CD1c-positive myeloid dendritic cell (primary cell): ENCODE results near the gene DHX15.

Experiments used
- DNase-seq: peaks from one replicate; pipeline ENCODE4 v3.0.0-alpha.2; 2016; ENCODE audit errors: extremely low spot score

The DHX15 gene

GRCh38 chr4:24584211-24584850 is at the start of gene DHX15:
TSS of gene DHX15 (minus strand) at chr4:24584554. CDS start at chr4:24584393, 161 bp downstream.
- peak; percentile 98 for DNase-seq

GRCh38 chr4:24632011-24632410 is 47.7 kb upstream of the DHX15 start:
- no peak for DNase-seq

DNA sequence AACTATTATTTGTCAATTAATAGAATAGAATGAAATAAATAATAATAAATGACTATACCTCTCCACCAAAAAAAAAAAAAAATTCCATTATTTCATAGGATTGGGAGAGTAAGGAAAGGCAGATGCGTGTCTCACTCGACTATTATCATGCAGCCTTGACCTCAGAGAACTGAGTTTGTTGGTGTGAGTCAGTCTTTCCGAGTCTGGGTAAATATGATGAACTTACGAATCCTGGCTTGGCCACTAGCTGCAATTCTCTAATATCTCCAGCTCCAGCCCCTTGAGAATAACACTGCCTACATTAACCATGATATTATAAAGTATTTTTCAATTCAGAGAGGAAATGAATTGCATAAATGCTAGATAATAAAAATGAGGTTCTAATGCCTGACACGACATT is 46.6 kb upstream of the DHX15 start:
- DNase-seq = no peak

DNA sequence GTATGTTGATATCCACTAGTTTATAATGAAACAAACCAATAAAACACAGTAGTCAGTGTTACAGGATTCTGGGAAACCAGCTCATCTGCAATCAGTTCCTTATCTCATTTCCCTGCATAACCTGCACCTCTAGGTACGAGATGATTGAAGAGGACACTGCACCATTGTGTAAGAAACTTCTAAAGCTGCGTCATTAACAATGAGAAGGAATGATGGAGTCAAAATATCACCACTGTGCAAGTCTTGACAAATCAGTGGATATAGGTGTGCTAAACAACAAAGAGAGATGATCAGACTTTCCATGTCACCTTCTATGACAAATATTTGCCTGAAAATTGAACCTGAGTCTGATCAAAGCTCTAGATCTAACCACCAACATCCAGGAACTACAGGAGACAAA is 40.7 kb upstream of the DHX15 start:
- no peak for DNase-seq

GRCh38 chr4:24624381-24624780 is 40.0 kb upstream of the DHX15 start:
- no peak for DNase-seq

DNA sequence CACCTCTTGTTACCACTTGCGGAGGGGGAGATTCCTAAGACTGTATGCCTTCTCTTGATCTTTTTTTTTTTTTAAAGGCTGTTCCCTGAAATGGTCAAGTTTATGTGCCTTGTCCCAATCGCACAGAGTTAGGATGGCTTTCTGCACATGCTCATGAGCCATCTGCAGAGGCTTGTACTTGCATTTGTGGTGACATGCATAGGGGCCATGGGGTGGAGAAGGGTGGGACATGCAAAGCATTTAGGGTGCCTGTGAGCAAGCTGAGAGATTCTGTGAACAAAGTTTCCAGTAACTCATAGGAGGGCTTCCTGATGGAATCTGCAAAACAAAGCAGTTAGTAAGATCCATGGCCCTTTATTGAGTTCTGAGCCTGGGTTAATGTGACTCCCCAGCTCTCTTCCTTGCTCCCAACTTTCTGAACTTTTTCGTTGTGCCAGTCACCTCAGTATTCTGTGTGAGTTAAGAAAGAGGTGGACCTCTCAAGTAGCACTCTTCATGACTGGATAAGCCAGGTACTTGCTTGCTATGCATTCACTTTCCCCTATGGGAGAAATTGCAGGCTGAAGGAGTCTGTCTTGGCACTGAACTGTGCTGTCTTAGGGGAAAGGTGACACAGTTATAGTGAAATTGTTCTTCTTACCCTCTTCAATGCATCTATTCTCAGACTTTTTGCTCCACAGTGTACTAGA is 37.9 kb upstream of the DHX15 start:
- no peak for DNase-seq

DNA sequence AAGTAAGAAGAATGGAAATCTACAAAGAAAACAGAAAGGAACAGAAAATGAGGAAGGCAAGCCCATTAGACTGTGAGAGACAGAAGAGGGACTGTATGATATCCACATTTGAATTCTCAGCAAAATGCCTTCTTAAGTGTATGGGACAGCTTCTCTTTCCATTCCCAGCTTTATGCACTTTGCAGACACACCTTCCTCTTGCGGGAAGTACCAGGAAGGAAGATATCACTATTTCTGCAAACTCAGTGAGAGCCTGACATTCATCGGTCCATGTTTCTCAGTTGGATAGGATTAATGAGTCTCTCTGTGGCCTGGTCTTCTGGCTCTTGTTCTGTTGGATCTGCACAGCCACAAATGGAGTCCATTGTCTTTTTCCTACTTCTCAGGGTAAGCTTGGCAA is 31.6 kb upstream of the DHX15 start:
- no peak for DNase-seq

DNA sequence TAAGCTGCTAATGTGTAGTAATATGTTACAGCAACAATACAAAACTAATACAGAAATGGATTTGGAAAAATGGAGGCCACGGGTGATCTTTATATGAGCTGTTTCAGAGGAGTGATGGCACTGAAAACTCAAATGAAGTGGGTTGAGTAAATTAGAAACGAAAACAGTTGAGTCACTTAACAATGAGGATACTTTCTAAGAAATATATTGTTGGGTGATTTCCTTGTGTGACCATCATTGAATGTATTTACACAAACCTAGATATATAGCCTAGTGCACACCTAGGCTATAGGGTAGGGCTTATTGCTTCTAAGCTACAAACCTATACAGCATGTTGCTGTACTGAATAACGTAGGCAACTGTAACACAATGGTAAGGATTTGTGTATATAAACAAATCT is 30.5 kb upstream of the DHX15 start:
- DNase-seq = no peak

- no peak for DNase-seq
These were observed 29.1 kb upstream of the DHX15 start for GRCh38 chr4:24613502-24613901.

- no peak for DNase-seq
These were observed 27.2 kb upstream of the DHX15 start for GRCh38 chr4:24611575-24611974.

DNA sequence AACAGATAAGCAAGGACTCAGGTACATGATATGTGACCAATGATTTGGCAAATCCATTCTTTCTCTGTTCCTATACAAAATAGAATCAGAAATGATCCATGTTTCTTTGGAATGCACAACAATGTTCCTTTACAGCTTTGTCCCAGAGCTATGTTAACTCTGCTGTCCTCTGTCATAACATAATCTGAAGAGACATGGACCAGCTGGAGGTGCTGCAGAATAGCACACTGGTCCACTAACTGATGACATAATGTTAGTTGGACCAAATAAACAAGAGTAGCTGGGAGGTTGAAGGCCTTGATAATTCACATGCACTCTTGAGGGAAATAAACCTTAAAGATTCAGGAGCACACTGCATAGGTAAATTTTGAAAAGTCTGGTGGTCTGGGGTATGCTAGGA is 23.0 kb upstream of the DHX15 start:
- DNase-seq = no peak

DNA sequence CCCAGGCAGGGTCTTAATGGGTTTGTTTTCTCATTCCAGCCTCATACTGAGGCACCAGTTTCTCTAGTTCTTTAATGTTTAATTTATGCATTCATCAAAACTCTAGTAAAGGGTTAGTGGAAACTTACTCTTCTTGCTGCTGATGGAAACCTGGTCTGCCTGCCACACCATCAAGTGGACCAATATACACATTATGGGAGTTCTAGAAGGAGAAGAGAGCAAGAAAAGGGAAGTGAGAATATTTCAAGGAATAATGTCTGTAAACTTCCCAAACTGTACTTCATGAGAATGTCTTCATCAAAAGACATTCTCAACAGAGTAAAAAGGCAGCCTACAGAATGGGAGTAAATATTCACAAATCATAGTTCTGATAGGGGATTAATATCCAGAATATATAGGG is 20.9 kb upstream of the DHX15 start:
- DNase-seq = peak; percentile 56

DNA sequence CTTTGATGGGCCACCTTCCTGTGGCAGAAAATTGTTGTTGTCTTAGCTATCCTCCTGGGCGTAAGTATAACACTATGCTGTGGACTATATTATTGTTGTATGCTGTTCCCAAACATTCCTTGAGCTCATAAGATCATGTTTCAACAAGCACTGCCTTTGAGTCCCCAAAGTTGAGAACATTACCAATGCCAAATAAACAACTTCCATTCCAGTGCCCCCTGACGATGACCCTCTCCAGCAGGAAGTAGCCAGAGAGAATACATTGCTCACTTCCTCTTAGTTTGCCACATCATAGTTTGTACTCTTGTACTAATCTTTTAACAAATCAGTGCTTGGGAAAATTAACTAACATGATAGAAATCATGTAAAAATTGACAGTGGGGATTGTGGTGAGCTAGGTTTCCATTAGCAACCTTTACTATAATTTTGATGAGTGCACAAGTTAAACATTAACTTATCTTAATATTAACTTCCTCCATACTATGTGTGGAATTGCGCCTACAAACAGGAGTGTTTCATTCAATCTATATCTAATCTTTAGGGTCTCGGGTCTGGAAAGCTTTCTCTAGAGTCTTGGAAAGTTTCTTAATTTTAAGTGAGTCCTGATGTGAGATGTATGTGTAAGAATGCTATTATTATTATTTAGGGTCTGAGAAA is 20.3 kb upstream of the DHX15 start:
- peak; percentile 47 for DNase-seq

- DNase-seq = no peak
These were observed 19.0 kb upstream of the DHX15 start for GRCh38 chr4:24603343-24603742.

GRCh38 chr4:24601121-24601520 is 16.8 kb upstream of the DHX15 start:
- DNase-seq = no peak

DNA sequence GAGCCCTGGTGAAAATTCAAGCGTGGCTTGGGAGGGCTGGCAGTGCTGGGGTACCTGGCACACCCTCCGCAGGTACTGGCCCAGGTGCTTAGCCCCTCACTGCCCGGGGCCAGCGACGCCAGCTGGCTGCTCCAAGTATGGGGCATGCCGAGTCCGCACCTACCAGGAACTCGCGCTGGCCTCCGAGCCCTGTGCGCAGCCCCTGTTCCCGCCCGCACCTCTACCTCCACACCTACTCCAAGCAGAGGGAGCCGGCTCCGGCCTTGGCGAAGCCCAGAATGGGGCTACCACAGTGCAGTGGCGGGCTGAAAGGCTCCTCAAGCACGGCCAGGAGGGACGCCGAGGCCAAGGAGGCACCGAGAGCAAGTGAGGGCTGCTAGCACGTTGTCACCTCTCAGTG is 14.9 kb upstream of the DHX15 start:
- no peak for DNase-seq

DNA sequence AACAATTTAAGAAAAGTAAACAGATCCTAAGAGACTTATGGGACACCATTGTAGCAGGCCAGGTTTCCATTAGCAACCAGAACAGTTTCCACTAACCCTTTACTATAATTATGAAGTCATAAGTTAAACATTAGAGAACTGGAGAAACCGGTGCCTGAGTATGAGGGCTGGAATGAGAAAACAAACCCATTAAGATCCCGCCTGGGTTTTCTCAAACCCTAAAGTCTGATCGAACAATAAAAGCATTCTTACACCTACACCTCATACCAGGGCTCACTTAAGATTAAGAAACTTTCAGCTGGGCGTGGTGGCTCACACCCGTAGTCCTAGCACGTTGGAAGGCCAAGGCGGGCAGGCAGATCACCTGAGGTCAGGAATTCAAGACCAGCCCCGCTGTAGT is 13.7 kb upstream of the DHX15 start:
- no peak for DNase-seq

- no peak for DNase-seq
These were observed 11.3 kb upstream of the DHX15 start for GRCh38 chr4:24595659-24596058.

DNA sequence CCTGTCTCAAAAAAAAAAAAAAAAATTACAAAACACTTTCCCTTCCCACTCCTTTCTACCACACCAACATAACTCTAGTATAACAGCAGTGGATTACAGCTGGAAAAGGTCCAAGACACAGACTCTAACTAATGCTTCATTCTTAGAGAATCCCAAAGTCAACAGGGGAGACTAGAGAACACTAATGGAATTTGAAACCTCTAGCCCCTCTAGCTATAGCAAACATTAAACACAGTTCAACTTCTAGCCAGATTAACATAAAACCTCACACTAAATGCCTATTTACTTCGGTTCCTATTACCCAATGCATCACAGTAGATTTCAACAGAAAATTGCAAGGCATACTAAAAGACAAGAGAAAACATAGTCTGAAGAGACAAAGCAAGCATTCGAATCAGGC is 10.5 kb upstream of the DHX15 start:
- no peak for DNase-seq

GRCh38 chr4:24589448-24589847 is 5.1 kb upstream of the DHX15 start:
- no peak for DNase-seq

- no peak for DNase-seq
These were observed 4.0 kb upstream of the DHX15 start for GRCh38 chr4:24588216-24588954.

DNA sequence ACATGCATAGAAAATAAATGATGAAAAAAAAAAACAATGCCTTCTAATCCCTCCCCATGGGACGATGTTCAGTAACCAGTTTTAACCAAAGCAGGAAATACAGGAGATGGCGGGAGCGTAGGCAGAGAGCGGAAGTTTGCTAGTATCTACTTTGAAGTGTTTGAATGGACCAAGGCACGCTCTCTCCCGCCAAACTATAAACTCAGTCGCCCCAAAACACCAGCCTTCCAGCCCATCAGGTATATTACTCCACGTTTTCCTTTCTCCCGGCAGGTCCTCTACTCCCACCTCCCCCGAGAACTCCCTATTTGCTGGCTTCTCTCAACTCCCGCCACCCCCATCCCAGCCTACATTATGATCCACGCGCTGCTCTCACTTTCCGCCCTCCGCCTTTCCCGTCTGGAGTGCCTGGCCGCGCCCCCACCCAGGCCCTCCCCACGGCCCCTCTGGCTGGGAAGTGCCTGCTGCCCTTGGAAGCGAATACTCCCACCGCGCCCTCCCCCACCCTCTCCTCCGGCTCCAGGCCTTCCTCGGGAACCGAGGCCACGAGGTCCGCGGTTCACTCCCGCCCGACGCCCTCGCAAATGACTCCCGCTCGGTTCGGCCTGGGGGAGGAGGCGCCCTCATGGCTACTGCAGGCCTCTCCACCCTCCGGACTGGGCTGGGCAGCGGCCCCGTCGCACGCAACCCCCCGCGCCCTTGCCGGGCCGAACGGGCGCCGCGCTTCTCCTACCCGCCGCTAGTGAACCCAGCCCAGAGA is 723 bp downstream of the DHX15 start:
- peak; percentile 80 for DNase-seq
